GM10847 (cell line): ENCODE measurements around the gene USP46.

Experiments
- POLR2A ChIP-seq: IDR thresholded peaks from 2 replicates; pipeline ENCODE4 v1.6.1; 2011; ENCODE audit not compliant: insufficient read length; ENCODE audit errors: extremely low read depth

USP46 gene

GRCh38 chr4:52617336-52618020 is 41.6 kb downstream of the USP46 start:
- TF ChIP-seq POLR2A, result no peak

GRCh38 chr4:52614241-52614640 is 44.9 kb downstream of the USP46 start:
- TF ChIP-seq POLR2A, result no peak

GRCh38 chr4:52612341-52612740 is 46.8 kb downstream of the USP46 start:
- no peak for TF ChIP-seq POLR2A

GRCh38 chr4:52611030-52611555 is 48.0 kb downstream of the USP46 start:
- no peak for TF ChIP-seq POLR2A

- no peak for TF ChIP-seq POLR2A
Measured at GRCh38 chr4:52606726-52607125, 52.4 kb downstream of the USP46 start.

- TF ChIP-seq POLR2A, result no peak
Measured at GRCh38 chr4:52606040-52606439, 53.1 kb downstream of the USP46 start.

- TF ChIP-seq POLR2A, result no peak
Measured at GRCh38 chr4:52604215-52604614, 54.9 kb downstream of the USP46 start.

GRCh38 chr4:52600275-52600674 is 58.8 kb downstream of the USP46 start:
- no peak for TF ChIP-seq POLR2A

GRCh38 chr4:52595001-52595400 is 64.1 kb downstream of the USP46 start:
- TF ChIP-seq POLR2A, result no peak

GRCh38 chr4:52592287-52592686 is 66.8 kb downstream of the USP46 start:
- TF ChIP-seq POLR2A, result no peak

GRCh38 chr4:52588771-52589591 is 70.1 kb downstream of the USP46 start:
- TF ChIP-seq POLR2A, result no peak

GRCh38 chr4:52588097-52588496 is 71.0 kb downstream of the USP46 start:
- TF ChIP-seq POLR2A, result no peak

- TF ChIP-seq POLR2A, result no peak
Measured at GRCh38 chr4:52586069-52586468, 73.0 kb downstream of the USP46 start.

GRCh38 chr4:52585379-52585778 is 73.7 kb downstream of the USP46 start:
- no peak for TF ChIP-seq POLR2A

- no peak for TF ChIP-seq POLR2A
Measured at GRCh38 chr4:52579602-52580272, 79.4 kb downstream of the USP46 start.

- TF ChIP-seq POLR2A, result no peak
Measured at GRCh38 chr4:52578951-52579350, 80.2 kb downstream of the USP46 start.
